ENCODE results near the gene CHST15.
"Not testable (repeated sequence)": the region's sequence is repeated elsewhere in the genome, so short reads cannot be mapped to it uniquely, and the experiment has no call there.

The CHST15 gene

GRCh38 chr10:124124123-124124768 lies 30.8 kb upstream of the CHST15 start:
- FAIRE-seq = no peak

- FAIRE-seq = no peak
These were observed 29.8 kb upstream of the CHST15 start for GRCh38 chr10:124123156-124123555.

GRCh38 chr10:124122211-124122610 lies 28.8 kb upstream of the CHST15 start:
- FAIRE-seq = no peak

GRCh38 chr10:124120410-124121061 lies 27.1 kb upstream of the CHST15 start:
- FAIRE-seq = no peak

GRCh38 chr10:124119946-124120345 lies 26.5 kb upstream of the CHST15 start:
- FAIRE-seq = no peak

GRCh38 chr10:124119216-124119615 lies 25.8 kb upstream of the CHST15 start:
- FAIRE-seq = no peak

GRCh38 chr10:124117833-124118232 lies 24.4 kb upstream of the CHST15 start:
- no peak for FAIRE-seq

- no peak for FAIRE-seq
These were observed 24.1 kb upstream of the CHST15 start for GRCh38 chr10:124117511-124117785.

GRCh38 chr10:124116771-124117510 lies 23.5 kb upstream of the CHST15 start:
- FAIRE-seq = no peak

- FAIRE-seq = no peak
These were observed 21.3 kb upstream of the CHST15 start for GRCh38 chr10:124114696-124115095.

- no peak for FAIRE-seq
These were observed 19.6 kb upstream of the CHST15 start for GRCh38 chr10:124112891-124113580.

GRCh38 chr10:124110882-124111281 lies 17.5 kb upstream of the CHST15 start:
- FAIRE-seq = no peak

GRCh38 chr10:124109261-124109660 lies 15.9 kb upstream of the CHST15 start:
- FAIRE-seq = no peak

- no peak for FAIRE-seq
These were observed 13.7 kb upstream of the CHST15 start for GRCh38 chr10:124107072-124107471.

- FAIRE-seq = no peak
These were observed 13.0 kb upstream of the CHST15 start for GRCh38 chr10:124106241-124106879.

GRCh38 chr10:124105594-124105993 lies 12.2 kb upstream of the CHST15 start:
- FAIRE-seq = no peak

GRCh38 chr10:124105045-124105444 lies 11.6 kb upstream of the CHST15 start:
- FAIRE-seq = no peak

- no peak for FAIRE-seq
These were observed 10.7 kb upstream of the CHST15 start for GRCh38 chr10:124104011-124104627.

- FAIRE-seq = no peak
These were observed 8.0 kb upstream of the CHST15 start for GRCh38 chr10:124101351-124101750.

GRCh38 chr10:124100651-124101050 lies 7.3 kb upstream of the CHST15 start:
- FAIRE-seq = not testable (repeated sequence)

- no peak for FAIRE-seq
These were observed 6.7 kb upstream of the CHST15 start for GRCh38 chr10:124100124-124100523.

GRCh38 chr10:124099604-124100003 lies 6.2 kb upstream of the CHST15 start:
- FAIRE-seq = no peak

GRCh38 chr10:124098575-124098974 lies 5.2 kb upstream of the CHST15 start:
- no peak for FAIRE-seq
